Rectal smooth muscle tissue (tissue), 1 donor: ENCODE results near the gene CCDC170.
"Not testable (repeated sequence)": the region's sequence is repeated elsewhere in the genome, so short reads cannot be mapped to it uniquely, and the experiment has no call there.

ENCODE experiments used
- H3K27ac ChIP-seq: one replicate; pipeline ENCODE4 v1.7.0; 2013; ENCODE audit warnings: low read depth, low read length, inconsistent platforms
- H3K27me3 ChIP-seq: one replicate; pipeline ENCODE4 v1.7.0; 2013; ENCODE audit warnings: low read length; ENCODE audit not compliant: control insufficient read depth, insufficient read depth
- H3K36me3 ChIP-seq: one replicate; pipeline ENCODE4 v1.7.0; 2013; ENCODE audit warnings: low read length; ENCODE audit not compliant: control insufficient read depth, insufficient read depth
- H3K4me1 ChIP-seq: one replicate; pipeline ENCODE4 v1.7.0; 2013; ENCODE audit warnings: low read length; ENCODE audit not compliant: control insufficient read depth, insufficient read depth
- H3K4me3 ChIP-seq: one replicate; pipeline ENCODE4 v1.7.0; 2013; ENCODE audit warnings: low read length
- H3K9ac ChIP-seq: one replicate; pipeline ENCODE4 v1.7.0; 2013; ENCODE audit warnings: low read length

Gene CCDC170

GRCh38 chr6:151497905-151498304 is 4.1 kb downstream of the CCDC170 start:
- H3K9ac ChIP-seq: no peak overlapping the region
- no peak overlapping the region for H3K4me3 ChIP-seq
- no peak overlapping the region for H3K27ac ChIP-seq
- H3K27me3 ChIP-seq: peaks cover 7% of the 10 kb centered on the region
- no peaks in the 10 kb centered on the region for H3K36me3 ChIP-seq
- no peaks in the 10 kb centered on the region for H3K4me1 ChIP-seq

GRCh38 chr6:151498327-151498726 is 4.5 kb downstream of the CCDC170 start:
- Histone ChIP-seq H3K4me3 (no peak overlapping the region), H3K27ac (no peak overlapping the region), H3K4me1 (no peaks in the 10 kb centered on the region), H3K36me3 (no peaks in the 10 kb centered on the region), H3K27me3 (peaks cover 7% of the 10 kb centered on the region), H3K9ac (no peak overlapping the region)

DNA sequence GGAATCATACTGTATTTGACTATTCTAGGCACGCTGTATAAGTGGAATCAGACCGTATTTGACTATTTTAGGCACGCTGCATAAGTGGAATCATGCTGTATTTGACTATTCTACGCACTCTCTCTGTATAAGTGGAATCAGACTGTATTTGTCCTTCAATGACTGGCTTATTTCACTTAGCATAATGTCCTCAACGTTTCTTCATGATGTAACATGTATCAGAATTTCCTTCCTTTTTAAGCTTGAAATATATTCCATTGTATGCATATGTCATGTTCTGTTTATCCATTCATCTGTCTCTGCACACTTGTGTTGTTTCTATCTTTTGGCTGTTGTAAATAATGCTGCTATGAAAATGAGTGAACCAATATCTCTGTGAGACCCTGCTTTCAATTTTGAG is 5.7 kb downstream of the CCDC170 start:
- H3K27me3 ChIP-seq: peaks cover 3% of the 10 kb centered on the region
- H3K4me1 ChIP-seq: no peaks in the 10 kb centered on the region
- no peak overlapping the region for H3K27ac ChIP-seq
- H3K4me3 ChIP-seq: no peak overlapping the region
- H3K9ac ChIP-seq: no peak overlapping the region
- no peaks in the 10 kb centered on the region for H3K36me3 ChIP-seq

DNA sequence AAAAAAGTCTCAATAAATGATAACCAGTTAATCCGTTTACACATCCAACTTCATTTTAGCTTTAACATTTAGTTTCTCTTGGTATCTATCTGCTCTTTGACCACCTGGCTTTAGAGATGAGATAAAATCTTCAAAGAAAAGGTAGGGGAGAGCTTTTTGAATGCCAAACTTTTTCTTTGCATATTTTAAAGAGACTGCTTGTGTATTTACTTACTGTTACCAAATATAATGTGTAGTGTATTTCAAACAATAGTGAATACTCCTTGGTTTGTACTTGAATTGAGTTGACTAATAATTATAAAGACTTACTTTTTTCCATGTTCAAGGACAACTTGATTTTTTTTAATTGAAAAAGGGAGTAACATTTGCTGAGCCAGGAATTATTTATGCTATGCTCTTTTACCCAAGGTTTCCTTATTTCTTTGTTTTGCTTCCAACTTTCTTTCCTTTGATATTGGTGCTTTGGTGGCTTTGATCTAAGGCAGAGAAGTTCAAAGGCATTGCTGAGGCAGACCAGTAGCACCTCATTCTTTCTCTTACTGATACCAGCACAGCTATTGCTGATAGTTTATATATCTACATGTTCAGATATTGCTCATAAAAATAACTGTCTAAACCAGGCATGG is 7.8 kb downstream of the CCDC170 start:
- H3K36me3 ChIP-seq: no peaks in the 10 kb centered on the region
- H3K27ac ChIP-seq: no peak overlapping the region
- H3K27me3 ChIP-seq: no peaks in the 10 kb centered on the region
- no peak overlapping the region for H3K4me3 ChIP-seq
- H3K4me1 ChIP-seq: no peaks in the 10 kb centered on the region
- no peak overlapping the region for H3K9ac ChIP-seq

GRCh38 chr6:151502499-151502898 is 8.7 kb downstream of the CCDC170 start:
- Histone ChIP-seq H3K9ac (no peak overlapping the region), H3K36me3 (no peaks in the 10 kb centered on the region), H3K4me3 (no peak overlapping the region), H3K4me1 (no peaks in the 10 kb centered on the region), H3K27me3 (no peaks in the 10 kb centered on the region), H3K27ac (no peak overlapping the region)

DNA sequence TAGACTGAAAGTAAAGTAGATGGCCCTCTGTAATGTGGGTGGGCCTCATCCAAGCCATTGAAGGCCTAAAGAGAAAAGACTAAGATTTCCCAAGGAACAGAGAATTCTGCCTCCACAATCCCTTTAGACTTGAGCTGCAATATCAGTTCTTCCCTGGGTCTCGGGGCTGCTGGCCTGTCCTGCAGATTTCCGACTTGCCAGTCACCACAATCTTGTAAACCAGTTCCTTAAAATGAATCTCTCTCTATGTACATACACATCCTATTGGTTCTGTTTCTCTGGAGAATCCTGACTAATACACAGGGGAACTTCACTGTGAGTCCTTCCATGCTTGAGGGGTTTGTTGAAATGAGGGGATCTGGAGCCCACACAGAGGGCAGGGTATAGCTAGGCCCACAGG is 12.9 kb downstream of the CCDC170 start:
- Histone ChIP-seq H3K27me3 (no peaks in the 10 kb centered on the region), H3K4me1 (no peaks in the 10 kb centered on the region), H3K9ac (no peak overlapping the region), H3K36me3 (no peaks in the 10 kb centered on the region), H3K4me3 (no peak overlapping the region), H3K27ac (no peak overlapping the region)

DNA sequence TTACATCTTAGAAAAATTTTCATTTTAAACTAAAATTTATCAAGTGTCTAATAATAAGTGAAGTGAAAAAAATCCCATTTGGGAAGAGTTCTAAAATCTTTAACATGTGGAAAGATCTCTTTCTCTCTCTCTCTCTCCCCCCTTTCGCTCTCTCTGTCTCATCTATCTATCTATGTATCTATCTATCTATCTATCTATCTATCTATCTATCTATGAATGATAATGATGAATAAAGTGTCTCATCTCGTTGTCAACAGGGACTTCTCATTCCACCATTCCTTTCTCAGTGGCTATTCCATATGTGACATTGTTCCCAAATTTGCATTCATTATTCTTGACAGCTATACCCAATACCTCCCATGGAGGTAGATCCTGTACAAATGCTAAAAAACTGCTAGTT is 15.2 kb downstream of the CCDC170 start:
- Histone ChIP-seq H3K4me1 (no peaks in the 10 kb centered on the region), H3K9ac (no peak overlapping the region), H3K36me3 (no peaks in the 10 kb centered on the region), H3K27me3 (no peaks in the 10 kb centered on the region), H3K4me3 (no peak overlapping the region), H3K27ac (no peak overlapping the region)

DNA sequence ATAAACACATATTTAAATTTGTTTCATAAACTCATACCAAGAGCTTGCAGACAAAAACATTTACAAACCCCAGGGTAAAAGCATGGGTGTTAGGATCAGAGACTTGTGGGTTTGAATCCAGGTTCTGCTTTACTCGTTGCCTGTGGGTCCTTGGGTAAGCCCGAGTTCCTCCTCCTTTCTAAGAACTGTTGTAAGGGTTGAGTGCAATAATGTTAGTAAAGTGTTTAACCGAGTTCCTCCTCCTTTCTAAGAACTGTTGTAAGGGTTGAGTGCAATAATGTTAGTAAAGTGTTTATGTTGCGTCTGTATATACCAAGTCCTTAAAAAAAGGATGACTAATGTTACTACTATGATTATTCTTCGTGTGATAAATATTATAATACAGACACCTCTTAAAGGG is 18.7 kb downstream of the CCDC170 start:
- Histone ChIP-seq H3K4me1 (no peaks in the 10 kb centered on the region), H3K9ac (no peak overlapping the region), H3K27ac (no peak overlapping the region), H3K27me3 (no peaks in the 10 kb centered on the region), H3K36me3 (no peaks in the 10 kb centered on the region), H3K4me3 (no peak overlapping the region)

GRCh38 chr6:151514000-151514730 is 20.3 kb downstream of the CCDC170 start:
- Histone ChIP-seq H3K36me3 (no peaks in the 10 kb centered on the region), H3K4me3 (no peak overlapping the region), H3K4me1 (no peaks in the 10 kb centered on the region), H3K27me3 (no peaks in the 10 kb centered on the region), H3K9ac (no peak overlapping the region), H3K27ac (no peak overlapping the region)

DNA sequence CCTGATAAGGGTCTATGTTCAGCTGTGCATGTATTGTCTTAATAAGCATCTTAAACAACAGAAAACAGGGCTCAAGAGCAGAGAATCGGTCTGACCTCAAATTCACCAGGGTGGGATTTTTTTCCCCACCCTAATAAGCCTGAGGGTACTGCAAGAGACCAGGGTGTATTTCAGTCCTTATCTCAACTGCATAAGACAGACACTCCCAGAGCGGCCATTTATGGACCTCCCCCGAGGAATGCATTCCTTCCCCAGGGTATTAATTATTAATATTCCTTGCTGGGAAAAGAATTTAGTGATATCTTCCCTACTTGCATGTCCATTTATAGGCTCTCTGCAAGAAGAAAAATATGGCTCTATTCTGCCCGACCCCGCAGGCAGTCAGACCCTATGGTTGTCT is 25.2 kb downstream of the CCDC170 start:
- H3K36me3 ChIP-seq, H3K27me3 ChIP-seq, H3K4me1 ChIP-seq, H3K27ac ChIP-seq, H3K9ac ChIP-seq, H3K4me3 ChIP-seq: not testable (repeated sequence)

DNA sequence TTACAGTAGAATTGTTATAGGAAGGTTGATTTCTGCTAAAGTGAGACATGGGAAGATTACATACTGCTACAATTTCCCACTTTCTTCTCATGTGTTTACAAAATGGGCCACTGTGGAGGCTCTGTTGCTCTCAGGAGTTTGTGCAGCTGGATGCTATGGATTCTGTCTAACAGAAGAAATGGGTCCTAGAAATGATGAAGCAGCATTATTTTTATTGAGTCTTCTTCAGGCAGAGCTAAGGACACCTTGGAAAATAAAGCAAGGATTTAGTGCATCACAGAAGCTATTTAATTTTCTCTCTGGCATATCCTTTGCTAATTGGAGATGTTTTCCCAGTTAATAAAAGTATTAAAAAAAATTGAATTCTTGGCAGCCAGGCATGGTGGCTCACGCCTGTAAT is 29.2 kb downstream of the CCDC170 start:
- no peak overlapping the region for H3K9ac ChIP-seq
- no peak overlapping the region for H3K27ac ChIP-seq
- no peaks in the 10 kb centered on the region for H3K4me1 ChIP-seq
- no peaks in the 10 kb centered on the region for H3K36me3 ChIP-seq
- H3K27me3 ChIP-seq: no peaks in the 10 kb centered on the region
- H3K4me3 ChIP-seq: no peak overlapping the region

GRCh38 chr6:151524059-151524458 is 30.2 kb downstream of the CCDC170 start:
- Histone ChIP-seq H3K4me3 (no peak overlapping the region), H3K27me3 (no peaks in the 10 kb centered on the region), H3K36me3 (no peaks in the 10 kb centered on the region), H3K9ac (no peak overlapping the region), H3K27ac (no peak overlapping the region), H3K4me1 (no peaks in the 10 kb centered on the region)

GRCh38 chr6:151534576-151534975 is 40.8 kb downstream of the CCDC170 start:
- Histone ChIP-seq H3K36me3 (no peaks in the 10 kb centered on the region), H3K4me3 (no peak overlapping the region), H3K9ac (no peak overlapping the region), H3K27me3 (no peaks in the 10 kb centered on the region), H3K4me1 (no peaks in the 10 kb centered on the region), H3K27ac (no peak overlapping the region)
